HG03066 (cell line): Measurements from ENCODE around the gene RALGPS2.
"Not testable (repeated sequence)": the region's sequence is repeated elsewhere in the genome, so short reads cannot be mapped to it uniquely, and the experiment has no call there.

Source experiments
- ATAC-seq: cut with Tn5 transposase; IDR thresholded peaks from one replicate; pipeline ENCODE4 v1.9.1; 2021; ENCODE audit warnings: low read depth; ENCODE audit not compliant: unreplicated experiment

Gene RALGPS2

GRCh38 chr1:178772952-178773351, 47.9 kb downstream of the RALGPS2 start:
- ATAC-seq = no peak

GRCh38 chr1:178774263-178774662, 49.2 kb downstream of the RALGPS2 start:
- no peak for ATAC-seq

GRCh38 chr1:178776553-178776952, 51.5 kb downstream of the RALGPS2 start:
- no peak for ATAC-seq

GRCh38 chr1:178781533-178782330, 56.7 kb downstream of the RALGPS2 start:
- ATAC-seq = no peak

- ATAC-seq = peak; percentile 56
These were observed 59.1 kb downstream of the RALGPS2 start for GRCh38 chr1:178784131-178784536.

GRCh38 chr1:178792394-178792793, 67.3 kb downstream of the RALGPS2 start:
- ATAC-seq = no peak

- no peak for ATAC-seq
These were observed 71.0 kb downstream of the RALGPS2 start for GRCh38 chr1:178796013-178796412.

- ATAC-seq = no peak
These were observed 72.5 kb downstream of the RALGPS2 start for GRCh38 chr1:178797590-178797989.

- no peak for ATAC-seq
These were observed 73.3 kb downstream of the RALGPS2 start for GRCh38 chr1:178798232-178798861.

- ATAC-seq = no peak
These were observed 77.8 kb downstream of the RALGPS2 start for GRCh38 chr1:178802873-178803272.

- ATAC-seq = no peak
These were observed 81.7 kb downstream of the RALGPS2 start for GRCh38 chr1:178806665-178807300.

GRCh38 chr1:178808529-178808928, 83.5 kb downstream of the RALGPS2 start:
- ATAC-seq = no peak

- no peak for ATAC-seq
These were observed 85.5 kb downstream of the RALGPS2 start for GRCh38 chr1:178810585-178810984.

GRCh38 chr1:178818416-178818815, 93.4 kb downstream of the RALGPS2 start:
- ATAC-seq = no peak

GRCh38 chr1:178819123-178819522, 94.1 kb downstream of the RALGPS2 start:
- ATAC-seq = no peak

- no peak for ATAC-seq
These were observed 96.3 kb downstream of the RALGPS2 start for GRCh38 chr1:178821134-178821866.

GRCh38 chr1:178825167-178825566, 100.1 kb downstream of the RALGPS2 start:
- no peak for ATAC-seq

GRCh38 chr1:178844436-178844835, 119.4 kb downstream of the RALGPS2 start:
- ATAC-seq = no peak

GRCh38 chr1:178846306-178846705, 121.3 kb downstream of the RALGPS2 start:
- no peak for ATAC-seq

GRCh38 chr1:178847396-178847849, 122.4 kb downstream of the RALGPS2 start:
- ATAC-seq = no peak

GRCh38 chr1:178847919-178848318, 122.9 kb downstream of the RALGPS2 start:
- ATAC-seq = not testable (repeated sequence)
